H9 (cell line): Measurements from ENCODE around the gene CLIP1. TPM values are rescaled to one million over a fixed set of nuclear protein-coding genes. Genes with fewer than 3 reads are reported as not detected.

Experiments
- DNase-seq: peaks from one replicate; pipeline ENCODE4 v3.0.0-alpha.2; 2017
- H2AFZ ChIP-seq: one replicate; pipeline ENCODE4 v1.6.1; 2013; ENCODE audit warnings: mild to moderate bottlenecking, low read length, control low read depth, moderate library complexity
- H2AK5ac ChIP-seq: 2 replicates; pipeline ENCODE4 v1.6.1; 2013; ENCODE audit warnings: low read length, control low read depth, mixed read lengths; ENCODE audit not compliant: insufficient read length
- H2BK120ac ChIP-seq: one replicate; pipeline ENCODE4 v1.6.1; 2013; ENCODE audit warnings: low read depth, mild to moderate bottlenecking, low read length, control low read depth, inconsistent platforms; ENCODE audit not compliant: poor library complexity, severe bottlenecking
- H2BK12ac ChIP-seq: 2 replicates; pipeline ENCODE4 v1.6.1; 2013; ENCODE audit warnings: low read length, control low read depth, mixed read lengths, low read depth; ENCODE audit not compliant: insufficient read length
- H2BK15ac ChIP-seq: 2 replicates; pipeline ENCODE4 v1.6.1; 2013; ENCODE audit warnings: low read depth, low read length, control low read depth
- H2BK20ac ChIP-seq: one replicate; pipeline ENCODE4 v1.6.1; 2013; ENCODE audit warnings: low read depth, mild to moderate bottlenecking, low read length, control low read depth, inconsistent platforms; ENCODE audit not compliant: poor library complexity, severe bottlenecking
- H2BK5ac ChIP-seq: 2 replicates; pipeline ENCODE4 v1.6.1; 2013; ENCODE audit warnings: low read length, control low read depth, mixed read lengths; ENCODE audit not compliant: insufficient read length
- H3K14ac ChIP-seq: 2 replicates; pipeline ENCODE4 v1.6.1; 2013; ENCODE audit warnings: low read length, control low read depth; ENCODE audit not compliant: insufficient read depth
- H3K18ac ChIP-seq: 2 replicates; pipeline ENCODE4 v1.6.1; 2013; ENCODE audit warnings: low read depth, mild to moderate bottlenecking, mixed read lengths, low read length, control low read depth; ENCODE audit not compliant: insufficient read length
- H3K23ac ChIP-seq: 2 replicates; pipeline ENCODE4 v1.6.1; 2013; ENCODE audit warnings: low read length, control low read depth, mixed read lengths, low read depth; ENCODE audit not compliant: insufficient read length
- H3K23me2 ChIP-seq: 2 replicates; pipeline ENCODE4 v1.6.1; 2013; ENCODE audit warnings: low read depth, mild to moderate bottlenecking, mixed read lengths, low read length, control low read depth; ENCODE audit not compliant: insufficient read length, poor library complexity, severe bottlenecking
- H3K27ac ChIP-seq: 2 replicates; pipeline ENCODE4 v1.5.1; 2013; ENCODE audit warnings: low read length, control low read depth, mixed read lengths, low read depth; ENCODE audit not compliant: insufficient read length
- H3K27me3 ChIP-seq: 2 replicates; pipeline ENCODE4 v1.6.1; 2013; ENCODE audit warnings: low read length, control low read depth, inconsistent platforms; ENCODE audit not compliant: insufficient read depth
- H3K4ac ChIP-seq: 2 replicates; pipeline ENCODE4 v1.6.1; 2013; ENCODE audit warnings: low read depth, mild to moderate bottlenecking, control low read depth, inconsistent platforms, low read length, moderate library complexity
- H3K4me1 ChIP-seq: 2 replicates; pipeline ENCODE4 v1.6.1; 2013; ENCODE audit warnings: low read length, control low read depth, inconsistent platforms; ENCODE audit not compliant: insufficient read depth
- H3K4me2 ChIP-seq: 2 replicates; pipeline ENCODE4 v1.6.1; 2013; ENCODE audit warnings: low read length, control low read depth, mixed read lengths; ENCODE audit not compliant: insufficient read length, insufficient read depth
- H3K56ac ChIP-seq: 2 replicates; pipeline ENCODE4 v1.6.1; 2013; ENCODE audit warnings: low read depth, mild to moderate bottlenecking, mixed read lengths, low read length, control low read depth; ENCODE audit not compliant: insufficient read length
- H3K79me1 ChIP-seq: 2 replicates; pipeline ENCODE4 v1.6.1; 2013; ENCODE audit warnings: low read depth, mild to moderate bottlenecking, moderate library complexity, low read length, control low read depth, inconsistent platforms; ENCODE audit not compliant: insufficient read depth, poor library complexity, severe bottlenecking
- H3K79me2 ChIP-seq: 2 replicates; pipeline ENCODE4 v1.6.1; 2013; ENCODE audit warnings: low read length, control low read depth, inconsistent platforms; ENCODE audit not compliant: insufficient read depth
- H3K9ac ChIP-seq: 2 replicates; pipeline ENCODE4 v1.6.1; 2013; ENCODE audit warnings: low read length, control low read depth, mixed read lengths; ENCODE audit not compliant: insufficient read length; ENCODE audit errors: extremely low read depth
- H3K9me3 ChIP-seq: one replicate; pipeline ENCODE4 v1.6.1; 2013; ENCODE audit warnings: low read depth, low read length, inconsistent platforms; ENCODE audit not compliant: control insufficient read depth
- H3T11ph ChIP-seq: one replicate; pipeline ENCODE4 v1.6.1; 2013; ENCODE audit warnings: mild to moderate bottlenecking, low read length, control low read depth, inconsistent platforms
- H4K20me1 ChIP-seq: one replicate; pipeline ENCODE4 v1.6.1; 2013; ENCODE audit not compliant: control insufficient read depth, insufficient read length, insufficient read depth
- H4K5ac ChIP-seq: 2 replicates; pipeline ENCODE4 v1.6.1; 2013; ENCODE audit warnings: low read depth, mild to moderate bottlenecking, mixed read lengths, low read length, control low read depth; ENCODE audit not compliant: insufficient read length
- H4K8ac ChIP-seq: replicated peaks from 2 replicates; pipeline ENCODE4 v1.6.1; 2013; ENCODE audit warnings: low read length, control low read depth, mixed read lengths, low read depth; ENCODE audit not compliant: insufficient read length
- H4K91ac ChIP-seq: 2 replicates; pipeline ENCODE4 v1.6.1; 2013; ENCODE audit warnings: low read depth, mild to moderate bottlenecking, moderate library complexity, mixed read lengths, low read length, control low read depth; ENCODE audit not compliant: insufficient read length
- H3K27ac Mint-ChIP-seq, 3 experiments: 2 replicates in 2 of 3; 3 replicates in 1 of 3; pipeline ENCODE4 v1.8.0; 2020 to 2021; ENCODE audit warnings: mixed read lengths in 3 of 3, mild to moderate bottlenecking in 1 of 3, moderate library complexity in 1 of 3
- H3K27me3 Mint-ChIP-seq: 2 replicates; pipeline ENCODE4 v1.8.0; 2021; ENCODE audit warnings: low read depth, mild to moderate bottlenecking, moderate library complexity, mixed read lengths
- H3K36me3 Mint-ChIP-seq, 3 experiments: 2 replicates in 2 of 3; 3 replicates in 1 of 3; pipeline ENCODE4 v1.8.0; 2020 to 2021; ENCODE audit warnings: low read depth in 3 of 3, mixed read lengths in 3 of 3; ENCODE audit not compliant: insufficient read depth in 1 of 3
- H3K4me1 Mint-ChIP-seq, 2 experiments: 2 replicates each; pipeline ENCODE4 v1.8.0; 2020; ENCODE audit warnings: mixed read lengths in 2 of 2
- H3K4me3 Mint-ChIP-seq, 2 experiments: 2 replicates in 1 of 2; 3 replicates in 1 of 2; pipeline ENCODE4 v1.8.0; 2020 to 2021; ENCODE audit warnings: mild to moderate bottlenecking in 2 of 2, mixed read lengths in 2 of 2, moderate library complexity in 1 of 2
- H3K9me3 Mint-ChIP-seq, 2 experiments: 2 replicates in 1 of 2; 3 replicates in 1 of 2; pipeline ENCODE4 v1.8.0; 2020; ENCODE audit warnings: mild to moderate bottlenecking in 2 of 2, mixed read lengths in 2 of 2, moderate library complexity in 1 of 2
- WGBS: extraction: QIAGEN DNeasy Blood & Tissue Kit; methylation state at CpG from one replicate; pipeline ENCODE4 v1.1.7; 2013; ENCODE audit warnings: missing lambda C conversion rate, low lambda C conversion rate, mixed read lengths; ENCODE audit not compliant: insufficient read length; ENCODE audit errors: extremely low coverage; 5-methylcytosine and 5-hydroxymethylcytosine counted together
- total RNA-seq: library from RNA; stranded (reverse); gene quantifications from 2 replicates; pipeline ENCODE4 v1.2.1, GENCODE V29; 2021
- TF ChIP-seq, protein P1 (sequence below): fragments of 200-600 bp; sonication (generic); conservative IDR thresholded peaks from 3 replicates; pipeline ENCODE4 v1.8.0; 2021; ENCODE audit warnings: antibody characterized with exemption, mild to moderate bottlenecking

Gene CLIP1
- total RNA-seq, 1 experiment from 2014 or later, result 23.6 TPM

DNA sequence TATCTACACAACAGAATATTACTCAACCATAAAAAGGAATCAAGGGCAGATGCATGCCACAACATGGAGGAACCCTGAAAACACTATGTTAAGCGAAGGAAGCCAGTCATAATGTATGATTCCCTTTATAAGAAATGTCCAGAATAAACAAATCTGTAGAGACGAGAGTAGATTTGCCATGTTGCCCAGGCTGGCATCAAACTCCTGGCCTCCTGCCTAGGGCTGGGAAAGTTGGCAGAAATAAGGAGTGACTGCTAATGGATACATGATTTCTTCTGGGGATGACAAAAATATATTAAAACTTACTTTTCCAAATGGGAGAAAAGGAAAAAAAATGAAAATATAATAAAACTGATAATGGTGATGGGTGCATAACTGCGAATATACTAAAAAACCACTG is 10.9 kb downstream of the CLIP1 start:
- H3K23ac ChIP-seq, result no peak overlapping the region
- H2AK5ac ChIP-seq, result no peak overlapping the region
- H3K4me1 ChIP-seq, result no peaks in the 10 kb centered on the region
- H2AFZ ChIP-seq, result no peak overlapping the region
- H2BK5ac ChIP-seq, result no peak overlapping the region
- H4K5ac ChIP-seq, result no peak overlapping the region
- Mint-ChIP-seq H3K27ac (no peak overlapping the region), H3K36me3 (peaks cover 0 to 4% (median 0%) of the 10 kb centered on the region in 3 experiments; a peak in 1 of 7 replicates), H3K4me3 (no peak overlapping the region), H3K4me1 (peaks cover 0 to 6% of the 10 kb centered on the region in 2 experiments; a peak in 2 of 4 replicates), H3K9me3 (no peaks in the 10 kb centered on the region; a peak in 1 of 5 replicates), H3K27me3 (no peaks in the 10 kb centered on the region)
- no peak overlapping the region for H2BK20ac ChIP-seq
- no peak overlapping the region for H3K14ac ChIP-seq
- no peak overlapping the region for H3T11ph ChIP-seq
- no peaks in the 10 kb centered on the region for H4K20me1 ChIP-seq
- no peak overlapping the region for H2BK120ac ChIP-seq
- H3K9me3 ChIP-seq, result no peaks in the 10 kb centered on the region
- no peak for DNase-seq
- no peak overlapping the region for H4K8ac ChIP-seq
- no peak overlapping the region for H3K27ac ChIP-seq
- H3K4me2 ChIP-seq, result no peak overlapping the region
- H4K91ac ChIP-seq, result no peak overlapping the region
- H3K79me1 ChIP-seq, result peaks cover 3% of the 10 kb centered on the region
- H3K23me2 ChIP-seq, result no peaks in the 10 kb centered on the region
- no peak overlapping the region for H3K56ac ChIP-seq
- H3K79me2 ChIP-seq, result no peaks in the 10 kb centered on the region
- no peak overlapping the region for H2BK15ac ChIP-seq
- no CpG with 5 or more reads among the region's 3 CpGs for WGBS
- TF ChIP-seq, protein P1, sequence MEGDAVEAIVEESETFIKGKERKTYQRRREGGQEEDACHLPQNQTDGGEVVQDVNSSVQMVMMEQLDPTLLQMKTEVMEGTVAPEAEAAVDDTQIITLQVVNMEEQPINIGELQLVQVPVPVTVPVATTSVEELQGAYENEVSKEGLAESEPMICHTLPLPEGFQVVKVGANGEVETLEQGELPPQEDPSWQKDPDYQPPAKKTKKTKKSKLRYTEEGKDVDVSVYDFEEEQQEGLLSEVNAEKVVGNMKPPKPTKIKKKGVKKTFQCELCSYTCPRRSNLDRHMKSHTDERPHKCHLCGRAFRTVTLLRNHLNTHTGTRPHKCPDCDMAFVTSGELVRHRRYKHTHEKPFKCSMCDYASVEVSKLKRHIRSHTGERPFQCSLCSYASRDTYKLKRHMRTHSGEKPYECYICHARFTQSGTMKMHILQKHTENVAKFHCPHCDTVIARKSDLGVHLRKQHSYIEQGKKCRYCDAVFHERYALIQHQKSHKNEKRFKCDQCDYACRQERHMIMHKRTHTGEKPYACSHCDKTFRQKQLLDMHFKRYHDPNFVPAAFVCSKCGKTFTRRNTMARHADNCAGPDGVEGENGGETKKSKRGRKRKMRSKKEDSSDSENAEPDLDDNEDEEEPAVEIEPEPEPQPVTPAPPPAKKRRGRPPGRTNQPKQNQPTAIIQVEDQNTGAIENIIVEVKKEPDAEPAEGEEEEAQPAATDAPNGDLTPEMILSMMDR, result no peak
- no peaks in the 10 kb centered on the region for H3K27me3 ChIP-seq
- no peak overlapping the region for H2BK12ac ChIP-seq
- H3K9ac ChIP-seq, result no peak overlapping the region
- H3K4ac ChIP-seq, result no peak overlapping the region
- no peak overlapping the region for H3K18ac ChIP-seq
